Spinal cord (tissue), 10 donors: ENCODE results near the gene SEMA4C. TPM values are rescaled to one million over a fixed set of nuclear protein-coding genes. Genes with fewer than 3 reads are reported as not detected.

Experiments
- DNase-seq, 6 donors: peaks; one replicate each; pipeline versions ENCODE4 v3.0.0 to v3.0.0-alpha.2; 2013 to 2015; ENCODE audit warnings: low spot score in 6 of 6, low read depth in 4 of 6
- H3K27ac ChIP-seq: one replicate; pipeline ENCODE4 v1.5.1; 2013; ENCODE audit warnings: low read depth, low read length, control low read depth
- H3K27me3 ChIP-seq: one replicate; pipeline ENCODE4 v1.6.1; 2013; ENCODE audit warnings: low read length; ENCODE audit not compliant: control insufficient read depth, insufficient read depth
- H3K36me3 ChIP-seq: one replicate; pipeline ENCODE4 v1.6.1; 2013; ENCODE audit warnings: low read length; ENCODE audit not compliant: control insufficient read depth, insufficient read depth
- H3K4me1 ChIP-seq: one replicate; pipeline ENCODE4 v1.6.1; 2013; ENCODE audit warnings: low read length; ENCODE audit not compliant: control insufficient read depth, insufficient read depth
- H3K4me3 ChIP-seq: one replicate; pipeline ENCODE4 v1.5.1; 2013; ENCODE audit warnings: low read depth, low read length, control low read depth
- H3K9me3 ChIP-seq: one replicate; pipeline ENCODE4 v1.6.1; 2013; ENCODE audit warnings: low read length; ENCODE audit not compliant: control insufficient read depth, insufficient read depth
- WGBS: methylation state at CpG from one replicate; pipeline ENCODE4 v1.1.5; 2013; ENCODE audit warnings: missing lambda C conversion rate; ENCODE audit not compliant: insufficient coverage; 5-methylcytosine and 5-hydroxymethylcytosine counted together
- polyA plus RNA-seq, 2 donors: library from polyadenylated mRNA; unstranded; fragments of 120-200 nt; gene quantifications; one replicate each; pipeline ENCODE4 v1.2.1, GENCODE V29; 2013; ENCODE audit not compliant: insufficient read length in 2 of 2
- total RNA-seq, 2 donors: library from RNA; depleted of rRNA in 1 of 2; stranded (reverse); fragments of 120-200 nt in 1 of 2; fragments of >200 nt in 1 of 2; gene quantifications; one replicate each; pipeline versions ENCODE4 v1.2.3 to v1.2.4, GENCODE V29; 2013 to 2014
- donor health status: healthy.

The SEMA4C gene
- total and polyA plus RNA-seq, 4 donors = 35.9 to 84.0 (median 57.4) TPM

- no peaks in the 10 kb centered on the region for H3K27me3 ChIP-seq
- H3K4me1 ChIP-seq = no peaks in the 10 kb centered on the region
- H3K9me3 ChIP-seq = no peaks in the 10 kb centered on the region
- H3K27ac ChIP-seq = no peak overlapping the region
- WGBS = 93% methylated on average over 5 of the region's 5 CpGs
- no peak for DNase-seq
- H3K36me3 ChIP-seq = peaks cover 90% of the 10 kb centered on the region
- no peak overlapping the region for H3K4me3 ChIP-seq
Observed at GRCh38 chr2:96846825-96847224, 23.1 kb downstream of the SEMA4C start.

GRCh38 chr2:96844405-96844808 lies 25.5 kb downstream of the SEMA4C start:
- WGBS = 72% methylated on average over 11 of the region's 17 CpGs
- peaks cover 86% of the 10 kb centered on the region for H3K36me3 ChIP-seq
- no peaks in the 10 kb centered on the region for H3K9me3 ChIP-seq
- H3K27me3 ChIP-seq = no peaks in the 10 kb centered on the region
- no peak for DNase-seq
- no peak overlapping the region for H3K4me3 ChIP-seq
- H3K4me1 ChIP-seq = peaks cover 8% of the 10 kb centered on the region
- H3K27ac ChIP-seq = no peak overlapping the region

GRCh38 chr2:96843538-96844268 lies 26.2 kb downstream of the SEMA4C start, which contains the start of gene ANKRD23:
Gene ANKRD23, minus strand, starts transcription at chr2:96844021. Its CDS starts 29 bp downstream, at chr2:96843992.
- DNase-seq = no peak
- Histone ChIP-seq H3K4me3 (no peak within 1 kb of the TSS), H3K27ac (no peak within 1 kb of the TSS), H3K36me3 (peaks cover 86% of the 10 kb centered on the region), H3K4me1 (peaks cover 13% of the 10 kb centered on the region), H3K9me3 (no peaks in the 10 kb centered on the region), H3K27me3 (no peaks in the 10 kb centered on the region)
- WGBS = 92% methylated on average over 10 of the region's 14 CpGs

GRCh38 chr2:96842600-96842999 lies 27.3 kb downstream of the SEMA4C start:
- Histone ChIP-seq H3K4me3 (no peak overlapping the region), H3K4me1 (peaks cover 13% of the 10 kb centered on the region), H3K27ac (no peak overlapping the region), H3K9me3 (no peaks in the 10 kb centered on the region), H3K36me3 (peaks cover 87% of the 10 kb centered on the region), H3K27me3 (no peaks in the 10 kb centered on the region)
- WGBS = 90% methylated on average over 7 of the region's 7 CpGs
- DNase-seq = no peak

GRCh38 chr2:96841701-96842495 lies 28.0 kb downstream of the SEMA4C start:
- Histone ChIP-seq H3K27ac (no peak overlapping the region), H3K9me3 (no peaks in the 10 kb centered on the region), H3K4me3 (no peak overlapping the region), H3K27me3 (no peaks in the 10 kb centered on the region), H3K4me1 (peaks cover 13% of the 10 kb centered on the region), H3K36me3 (peaks cover 85% of the 10 kb centered on the region)
- no peak for DNase-seq
- WGBS = 81% methylated on average over 11 of the region's 16 CpGs

- H3K9me3 ChIP-seq = no peaks in the 10 kb centered on the region
- no peak overlapping the region for H3K27ac ChIP-seq
- H3K4me1 ChIP-seq = peaks cover 13% of the 10 kb centered on the region
- peaks cover 75% of the 10 kb centered on the region for H3K36me3 ChIP-seq
- H3K27me3 ChIP-seq = no peaks in the 10 kb centered on the region
- DNase-seq = no peak
- WGBS = 90% methylated on average over 36 of the region's 37 CpGs
- H3K4me3 ChIP-seq = no peak overlapping the region
Observed at GRCh38 chr2:96839875-96840850, 29.7 kb downstream of the SEMA4C start.

GRCh38 chr2:96839293-96839874 lies 30.5 kb downstream of the SEMA4C start:
- H3K4me3 ChIP-seq = no peak overlapping the region
- no peaks in the 10 kb centered on the region for H3K9me3 ChIP-seq
- no peak for DNase-seq
- H3K27ac ChIP-seq = no peak overlapping the region
- peaks cover 13% of the 10 kb centered on the region for H3K4me1 ChIP-seq
- peaks cover 69% of the 10 kb centered on the region for H3K36me3 ChIP-seq
- H3K27me3 ChIP-seq = no peaks in the 10 kb centered on the region
- 28% methylated on average over 42 of the region's 42 CpGs for WGBS

GRCh38 chr2:96838345-96839292 lies 31.3 kb downstream of the SEMA4C start:
- Histone ChIP-seq H3K4me1 (peaks cover 13% of the 10 kb centered on the region), H3K4me3 (no peak overlapping the region), H3K27me3 (no peaks in the 10 kb centered on the region), H3K27ac (no peak overlapping the region), H3K36me3 (peaks cover 62% of the 10 kb centered on the region), H3K9me3 (no peaks in the 10 kb centered on the region)
- 88% methylated on average over 23 of the region's 23 CpGs for WGBS
- DNase-seq = no peak
